OCI-LY3 (cell line): ENCODE results near the gene SCP2.

Experiments used
- CTCF ChIP-seq: fragments of 200-600, 300-600 bp; sonication (generic); IDR thresholded peaks from 2 replicates; pipeline ENCODE4 v1.5.1; 2014; ENCODE audit warnings: antibody characterized with exemption, low read length, low read depth
- EZH2phosphoT487 ChIP-seq: fragments of 200-600 bp; shearing (Covaris generic); IDR thresholded peaks from 2 replicates; pipeline ENCODE4 v1.6.1; 2018; ENCODE audit warnings: antibody characterized with exemption, mixed run types, low read depth

- TF ChIP-seq CTCF (no peak), EZH2phosphoT487 (no peak)
These were observed 98.7 kb downstream of the SCP2 start for GRCh38 chr1:53025769-53026112.
